ENCODE data around the gene ABCC9.

DNA sequence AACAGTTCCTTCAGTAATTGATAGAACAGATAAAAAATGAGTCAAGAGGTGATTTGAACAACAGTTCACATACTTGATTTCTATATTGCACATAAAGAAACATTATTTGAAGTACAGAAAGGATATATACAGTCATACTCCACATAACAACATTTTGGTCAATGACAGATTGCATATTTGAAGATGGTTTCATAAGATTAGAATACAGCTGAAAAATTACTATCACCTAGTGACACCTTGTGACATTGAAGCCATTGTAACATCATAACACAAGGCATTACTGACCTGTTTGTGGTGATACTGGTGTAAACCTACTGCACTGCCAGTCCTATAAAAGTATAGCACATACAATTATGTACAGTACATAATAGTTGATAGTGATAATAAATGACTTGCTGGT lies 43.1 kb upstream of the ABCC9 start:
- TF ChIP-seq EZH2 (IDR thresholded peaks at IDR 0.05; ENCODE audit: borderline replicate concordance, low read length), result no peak
- TF ChIP-seq, protein P1, sequence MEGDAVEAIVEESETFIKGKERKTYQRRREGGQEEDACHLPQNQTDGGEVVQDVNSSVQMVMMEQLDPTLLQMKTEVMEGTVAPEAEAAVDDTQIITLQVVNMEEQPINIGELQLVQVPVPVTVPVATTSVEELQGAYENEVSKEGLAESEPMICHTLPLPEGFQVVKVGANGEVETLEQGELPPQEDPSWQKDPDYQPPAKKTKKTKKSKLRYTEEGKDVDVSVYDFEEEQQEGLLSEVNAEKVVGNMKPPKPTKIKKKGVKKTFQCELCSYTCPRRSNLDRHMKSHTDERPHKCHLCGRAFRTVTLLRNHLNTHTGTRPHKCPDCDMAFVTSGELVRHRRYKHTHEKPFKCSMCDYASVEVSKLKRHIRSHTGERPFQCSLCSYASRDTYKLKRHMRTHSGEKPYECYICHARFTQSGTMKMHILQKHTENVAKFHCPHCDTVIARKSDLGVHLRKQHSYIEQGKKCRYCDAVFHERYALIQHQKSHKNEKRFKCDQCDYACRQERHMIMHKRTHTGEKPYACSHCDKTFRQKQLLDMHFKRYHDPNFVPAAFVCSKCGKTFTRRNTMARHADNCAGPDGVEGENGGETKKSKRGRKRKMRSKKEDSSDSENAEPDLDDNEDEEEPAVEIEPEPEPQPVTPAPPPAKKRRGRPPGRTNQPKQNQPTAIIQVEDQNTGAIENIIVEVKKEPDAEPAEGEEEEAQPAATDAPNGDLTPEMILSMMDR (conservative IDR thresholded peaks at IDR 0.05 in 1 of 2, IDR thresholded peaks at IDR 0.05 in 1 of 2; ENCODE audit: extremely low read depth in 1 of 2, insufficient read depth in 1 of 2, low read depth in 1 of 2, low read length in 2 of 2), result no peak

All from mammary epithelial cell (primary cell).